Measurements from ENCODE around the gene GLYATL1B.

- TF ChIP-seq PATZ1 (CRISPR knock-in tag; IDR thresholded peaks at IDR 0.05; ENCODE audit: borderline replicate concordance) (no peak), ESRRG (CRISPR knock-in tag; IDR thresholded peaks at IDR 0.05) (no peak)
Observed at GRCh38 chr11:59115553-59115952, 29.4 kb downstream of the GLYATL1B start.

Measured in SK-N-SH treated with all-trans-retinoic acid at 6 μM for 48 hours (cell line).